ENCODE data around the gene STRA6. TPM values are rescaled to one million over a fixed set of nuclear protein-coding genes. Genes with fewer than 3 reads are reported as not detected.

STRA6 gene
- total and polyA plus RNA-seq, 7 donors: 0.05 TPM; not detected in 6

DNA sequence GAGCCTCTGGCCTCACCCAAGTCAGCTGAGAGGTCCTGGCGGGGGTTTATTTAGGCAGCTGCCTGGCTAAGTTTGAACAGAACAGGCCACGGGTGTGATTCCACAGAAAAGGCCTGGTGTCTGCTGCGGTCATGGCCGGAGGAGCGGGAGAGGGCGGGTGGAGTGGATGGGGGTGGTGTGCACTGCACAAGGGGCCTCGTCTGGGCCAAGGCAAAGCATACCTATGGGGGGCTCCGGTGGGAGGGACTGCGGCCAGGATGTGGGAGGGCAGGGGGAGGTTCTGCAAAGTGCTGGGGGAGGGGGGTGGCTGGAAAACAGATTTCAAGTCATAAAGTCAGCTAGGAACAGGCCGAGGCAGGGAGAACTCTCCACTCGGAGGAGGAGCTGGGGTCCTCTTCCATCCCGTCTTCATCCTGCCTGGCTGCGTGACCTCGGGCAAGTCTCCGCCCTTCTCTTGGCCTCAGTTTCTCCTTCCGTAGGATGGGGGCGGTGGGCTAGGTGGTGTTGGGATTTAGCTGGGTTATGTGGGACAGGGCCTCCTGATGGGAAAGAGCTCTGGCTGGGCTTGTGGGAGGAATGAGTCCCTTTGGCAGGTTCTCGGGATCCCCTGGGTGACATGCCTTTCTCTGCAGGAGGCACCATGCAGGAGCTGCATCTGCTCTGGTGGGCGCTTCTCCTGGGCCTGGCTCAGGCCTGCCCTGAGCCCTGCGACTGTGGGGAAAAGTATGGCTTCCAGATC is 28.2 kb downstream of the STRA6 start:
- no peak for TF ChIP-seq CTCF (IDR thresholded peaks at IDR 0.05)
- H3K4me1 ChIP-seq: peaks cover 3% of the 10 kb centered on the region
- peaks cover 0 to 6% (median 5%) of the 10 kb centered on the region in 3 donors for H3K27me3 ChIP-seq (ENCODE audit: insufficient read depth in 3 of 3, low read length in 2 of 3)
- no peaks in the 10 kb centered on the region for H3K9me3 ChIP-seq
- ATAC-seq (peak; percentile 12 to 41 (median 27)), DNase-seq (peak in 1 of 2 donors; percentile 46)
- 57 to 60% (median 59%) methylated on average over 19 to 20 of the region's 20 CpGs for WGBS, 3 donors
- H3K4me3 ChIP-seq: peak overlapping the region; percentile 34
- peak overlapping the region; percentile 30 for H3K27ac ChIP-seq
- no peaks in the 10 kb centered on the region for H3K36me3 ChIP-seq (ENCODE audit: insufficient read depth in 1 of 2, low read depth in 1 of 2)
- intact Hi-C loops (cut with DNase I): no loop called here

- 40 to 42% (median 41%) methylated on average over 19 to 20 of the region's 20 CpGs for WGBS, 3 donors
- no peak for TF ChIP-seq CTCF (IDR thresholded peaks at IDR 0.05)
- peak in 1 of 2 donors; percentile 72 for DNase-seq
- Histone ChIP-seq H3K27me3 (ENCODE audit: insufficient read depth in 3 of 3, low read length in 2 of 3) (peaks cover 0 to 5% (median 5%) of the 10 kb centered on the region in 3 donors), H3K27ac (peak within 1 kb of the TSS; percentile 53), H3K9me3 (no peaks in the 10 kb centered on the region), H3K4me3 (peak within 1 kb of the TSS; percentile 34), H3K36me3 (ENCODE audit: insufficient read depth in 1 of 2, low read depth in 1 of 2) (no peaks in the 10 kb centered on the region), H3K4me1 (peaks cover 3% of the 10 kb centered on the region)
- intact Hi-C loops (cut with DNase I): no loop called here
- ATAC-seq: peak in 3 of 4 donors; percentile 33 to 71 (median 38)
Measured at GRCh38 chr15:74173380-74174218, 29.0 kb downstream of the STRA6 start, which contains the start of gene ISLR. ISLR (plus strand) TSS chr15:74173710; CDS start chr15:74174859, 1,149 bp downstream.

DNA sequence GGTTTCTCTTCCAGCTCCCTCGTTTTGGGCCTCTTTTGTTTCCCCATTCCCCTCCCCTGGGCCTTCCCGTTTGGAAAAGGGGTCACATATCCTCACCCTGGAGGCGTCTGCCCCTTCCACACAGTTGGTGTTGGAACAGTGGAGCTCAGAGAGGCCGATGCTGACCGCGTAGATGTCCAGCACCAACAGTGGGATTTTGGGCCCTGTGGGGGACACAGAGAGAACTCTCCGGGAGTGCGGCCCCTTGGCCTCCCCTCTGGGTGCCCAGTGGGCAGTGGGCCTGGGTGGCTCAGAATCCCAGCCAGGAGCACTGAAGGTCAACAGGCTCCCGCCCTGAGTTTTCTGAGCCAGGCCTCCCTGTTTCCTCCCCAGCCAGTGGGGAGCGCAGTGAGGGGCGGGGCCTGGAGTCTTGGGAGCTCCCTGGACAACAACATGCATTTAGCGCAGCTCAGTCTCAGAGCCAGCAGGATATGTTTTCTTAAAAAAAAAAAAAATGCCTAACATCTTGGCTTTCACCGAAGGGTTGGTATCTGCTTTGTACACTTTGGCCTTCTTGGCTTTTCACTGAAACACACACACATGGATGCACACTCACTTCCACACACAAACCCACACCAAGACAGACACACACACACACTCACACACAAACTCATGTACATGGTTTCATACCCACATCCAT is 29.7 kb downstream of the STRA6 start:
- peaks cover 3% of the 10 kb centered on the region for H3K4me1 ChIP-seq
- 61 to 67% (median 62%) methylated on average over 13 of the region's 13 CpGs for WGBS, 3 donors
- no peak for TF ChIP-seq CTCF (IDR thresholded peaks at IDR 0.05)

DNA sequence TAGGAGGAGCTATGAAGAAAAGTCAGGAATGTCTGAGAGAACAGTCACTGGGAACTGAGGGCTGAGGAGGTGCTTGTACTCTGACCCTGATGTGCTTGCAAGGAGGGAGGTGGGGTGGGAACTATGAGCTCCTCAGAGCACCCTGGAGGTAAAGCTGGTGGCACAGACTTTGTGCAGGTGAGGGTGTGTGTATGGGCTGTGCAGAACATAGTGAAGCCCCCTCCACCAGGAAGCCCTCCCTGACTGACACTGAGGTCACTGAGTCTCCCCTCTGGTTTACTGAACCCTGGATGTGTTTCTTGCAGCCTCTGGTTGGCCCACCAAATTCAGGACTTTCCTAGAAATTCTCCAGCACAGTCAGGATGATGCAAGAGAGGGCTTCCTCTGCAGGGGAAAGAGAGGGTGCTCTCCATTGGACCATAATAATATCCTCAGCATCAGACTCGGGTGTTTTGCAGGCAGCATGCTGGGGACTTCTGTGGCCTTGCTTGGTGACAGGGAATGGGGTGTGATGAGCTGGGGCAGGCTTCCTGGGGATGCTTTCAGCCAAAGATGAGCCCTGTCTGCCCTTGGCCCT is 30.5 kb downstream of the STRA6 start:
- TF ChIP-seq CTCF (IDR thresholded peaks at IDR 0.05): no peak
- no peak for DNase-seq
- Histone ChIP-seq H3K4me3 (no peak overlapping the region), H3K9me3 (no peaks in the 10 kb centered on the region), H3K27me3 (ENCODE audit: insufficient read depth in 3 of 3, low read length in 2 of 3) (peaks cover 0 to 5% (median 5%) of the 10 kb centered on the region in 3 donors), H3K27ac (peak overlapping the region; percentile 53), H3K4me1 (peaks cover 3% of the 10 kb centered on the region), H3K36me3 (ENCODE audit: insufficient read depth in 1 of 2, low read depth in 1 of 2) (no peaks in the 10 kb centered on the region)
- WGBS, 3 donors: 86 to 91% (median 88%) methylated on average over 1 of the region's 1 CpG
- no peak for ATAC-seq
- intact Hi-C loops (cut with DNase I): no loop called here

More for the DNA sequence above, 29.7 kb downstream of the STRA6 start:
- H3K4me3 ChIP-seq: no peak overlapping the region
- ATAC-seq (peak in 3 of 4 donors; percentile 34 to 68 (median 57)), DNase-seq (peak; percentile 74 to 85)
- intact Hi-C loops (cut with DNase I): no loop called here
- H3K36me3 ChIP-seq (ENCODE audit: insufficient read depth in 1 of 2, low read depth in 1 of 2): no peaks in the 10 kb centered on the region
- H3K27ac ChIP-seq: peak overlapping the region; percentile 53
- H3K9me3 ChIP-seq: no peaks in the 10 kb centered on the region
- peaks cover 0 to 5% (median 5%) of the 10 kb centered on the region in 3 donors for H3K27me3 ChIP-seq (ENCODE audit: insufficient read depth in 3 of 3, low read length in 2 of 3)
